Body of pancreas (tissue), 4 donors: ENCODE measurements around the gene RAB1B. TPM values are rescaled to one million over a fixed set of nuclear protein-coding genes. Genes with fewer than 3 reads are reported as not detected.

Experiments used
- ATAC-seq: fragments of 150-250 bp; one replicate; pipeline ENCODE4 v1.9.1; 2016
- DNase-seq, 4 donors: peaks; one replicate each; pipeline ENCODE4 v3.0.0-alpha.2; 2019
- H3K27ac ChIP-seq, 4 donors: fragments of 200-600 bp; sonication (generic); 1 replicate in 3 of 4; 2 replicates in 1 of 4; pipeline versions ENCODE4 v1.5.1 to v1.6.1; 2016 to 2019; ENCODE audit warnings: mild to moderate bottlenecking in 1 of 4, mixed read lengths in 1 of 4, moderate library complexity in 1 of 4
- H3K27me3 ChIP-seq, 2 donors: fragments of 200-600 bp; sonication (generic); one replicate each; pipeline ENCODE4 v1.6.0; 2016; ENCODE audit warnings: mild to moderate bottlenecking in 1 of 2
- H3K36me3 ChIP-seq, 2 donors: fragments of 200-600 bp; sonication (generic); replicated peaks in 1 of 2; 2 replicates each; pipeline ENCODE4 v1.5.1; 2016; ENCODE audit warnings: low read depth in 2 of 2; ENCODE audit not compliant: insufficient read depth in 1 of 2
- H3K4me1 ChIP-seq: fragments of 200-600 bp; sonication (generic); one replicate; pipeline ENCODE4 v1.6.0; 2016
- H3K4me3 ChIP-seq, 2 donors: fragments of 200-600 bp; sonication (generic); 1 replicate in 1 of 2; 2 replicates in 1 of 2; pipeline ENCODE4 v1.5.1; 2016 to 2019
- H3K9me3 ChIP-seq, 3 donors: fragments of 200-600 bp; sonication (generic); 1 replicate in 2 of 3; 2 replicates in 1 of 3; pipeline ENCODE4 v1.5.1; 2016
- CTCF ChIP-seq, 7 experiments: fragments of 450-650 bp in 4 of 7; fragments of 200-600 bp in 3 of 7; sonication (generic) in 3 of 7; IDR thresholded peaks; one replicate each; pipeline ENCODE4 v1.5.1; 2016 to 2019; ENCODE audit warnings: antibody characterized with exemption in 7 of 7
- POLR2A ChIP-seq, 3 donors: fragments of 450-650 bp; IDR thresholded peaks; one replicate each; pipeline ENCODE4 v1.6.1; 2016; ENCODE audit warnings: antibody characterized with exemption in 3 of 3, mild to moderate bottlenecking in 2 of 3
- WGBS, 2 donors: methylation state at CpG; one replicate each; pipeline ENCODE4 v1.1.5; 2017; 5-methylcytosine and 5-hydroxymethylcytosine counted together
- intact Hi-C: fragments of 100-400 bp; cut with DNase I; formaldehyde crosslinking; loops from one replicate; pipeline ENCODE4 v1.15.1; 2023
- total RNA-seq, 2 donors: library from RNA; depleted of rRNA; stranded (reverse); fragments of >200 nt; gene quantifications; one replicate each; pipeline ENCODE4 v1.1.0, GENCODE V29; 2016

The RAB1B gene
- total RNA-seq, 2 donors from 2014 or later: 67.7 to 74.5 TPM

- 92 to 93% methylated on average over 14 of the region's 14 CpGs for WGBS, 2 donors
- Histone ChIP-seq H3K36me3 (peaks cover 0 to 33% of the 10 kb centered on the region in 2 donors), H3K9me3 (no peaks in the 10 kb centered on the region), H3K27ac (no peak overlapping the region), H3K4me1 (no peaks in the 10 kb centered on the region), H3K4me3 (no peak overlapping the region), H3K27me3 (no peaks in the 10 kb centered on the region)
- TF ChIP-seq CTCF (IDR thresholded peaks at IDR 0.05) (no peak), POLR2A (IDR thresholded peaks at IDR 0.05) (no peak)
- ATAC-seq: no peak
- intact Hi-C loops: no loop called here
- DNase-seq: no peak
Observed at GRCh38 chr11:66230978-66231377, 37.5 kb upstream of the RAB1B start.

GRCh38 chr11:66231561-66231960, 36.9 kb upstream of the RAB1B start:
- Histone ChIP-seq H3K4me1 (no peaks in the 10 kb centered on the region), H3K4me3 (no peak overlapping the region), H3K27me3 (no peaks in the 10 kb centered on the region), H3K36me3 (peaks cover 0 to 35% of the 10 kb centered on the region in 2 donors), H3K27ac (no peak overlapping the region), H3K9me3 (no peaks in the 10 kb centered on the region)
- TF ChIP-seq CTCF (IDR thresholded peaks at IDR 0.05): no peak
- TF ChIP-seq POLR2A (IDR thresholded peaks at IDR 0.05): no peak
- intact Hi-C loops: no loop called here
- WGBS, 2 donors: 84 to 91% methylated on average over 7 of the region's 7 CpGs
- DNase-seq (no peak), ATAC-seq (no peak)

GRCh38 chr11:66232769-66233168, 35.7 kb upstream of the RAB1B start:
- no peak for TF ChIP-seq POLR2A (IDR thresholded peaks at IDR 0.05)
- TF ChIP-seq CTCF (IDR thresholded peaks at IDR 0.05): no peak
- no peak for ATAC-seq
- 88 to 95% methylated on average over 8 to 10 of the region's 11 CpGs for WGBS, 2 donors
- peaks cover 0 to 34% of the 10 kb centered on the region in 2 donors for H3K36me3 ChIP-seq
- no peak overlapping the region for H3K27ac ChIP-seq
- DNase-seq: no peak
- no peaks in the 10 kb centered on the region for H3K4me1 ChIP-seq
- H3K9me3 ChIP-seq: no peaks in the 10 kb centered on the region
- H3K4me3 ChIP-seq: no peak overlapping the region
- intact Hi-C loops: no loop called here
- no peaks in the 10 kb centered on the region for H3K27me3 ChIP-seq

- Histone ChIP-seq H3K4me1 (no peaks in the 10 kb centered on the region), H3K36me3 (peaks cover 0 to 33% of the 10 kb centered on the region in 2 donors), H3K27me3 (no peaks in the 10 kb centered on the region), H3K27ac (no peak overlapping the region), H3K9me3 (no peaks in the 10 kb centered on the region), H3K4me3 (no peak overlapping the region)
- DNase-seq: no peak
- intact Hi-C loops: no loop called here
- ATAC-seq: no peak
- TF ChIP-seq POLR2A (IDR thresholded peaks at IDR 0.05): no peak
- no peak for TF ChIP-seq CTCF (IDR thresholded peaks at IDR 0.05)
- 91 to 97% methylated on average over 5 of the region's 5 CpGs for WGBS, 2 donors
Observed at GRCh38 chr11:66233301-66233700, 35.1 kb upstream of the RAB1B start.

GRCh38 chr11:66235141-66235540, 33.3 kb upstream of the RAB1B start:
- TF ChIP-seq POLR2A (IDR thresholded peaks at IDR 0.05) (no peak), CTCF (IDR thresholded peaks at IDR 0.05) (no peak)
- Histone ChIP-seq H3K4me3 (no peak overlapping the region), H3K9me3 (no peaks in the 10 kb centered on the region), H3K27me3 (no peaks in the 10 kb centered on the region), H3K4me1 (no peaks in the 10 kb centered on the region), H3K27ac (no peak overlapping the region), H3K36me3 (peaks cover 0 to 37% of the 10 kb centered on the region in 2 donors)
- WGBS, 2 donors: 86 to 87% methylated on average over 11 of the region's 11 CpGs
- intact Hi-C loops: no loop called here
- DNase-seq: no peak
- no peak for ATAC-seq
